IMR-90 (cell line): ENCODE data around the gene PYROXD2. TPM values are rescaled to one million over a fixed set of nuclear protein-coding genes. Genes with fewer than 3 reads are reported as not detected.

Source experiments
- ATAC-seq: fragments of 200-7000 bp; cut with Tn5 transposase; 2 replicates; pipeline ENCODE4 v1.9.1; 2020; ENCODE audit warnings: low read depth, mild to moderate bottlenecking, moderate library complexity
- BruUV-seq: library from RNA; stranded (reverse); fragments of 400-500 nt; replicated peaks from 2 replicates; lab custom pipeline; 2021; lab: Mats Ljungman, UMichigan
- CTCF ChIA-PET: fragments of 300-600 bp; formaldehyde crosslinking; extraction: SDS; loops from one replicate; lab custom pipeline; 2021; ENCODE audit warnings: antibody characterized with exemption; lab: Yijun Ruan, JAX
- POLR2A ChIA-PET: fragments of 300-600 bp; sonication (Branson Sonifier 250); formaldehyde crosslinking; loops from one replicate; lab custom pipeline; 2022; ENCODE audit warnings: antibody characterized with exemption; ENCODE audit not compliant: unreplicated experiment; lab: Charles Lee
- DNase-seq: peaks from one replicate; pipeline ENCODE4 v3.0.0; 2013
- H2AFZ ChIP-seq: replicated peaks from 2 replicates; pipeline ENCODE3; 2013; ENCODE audit warnings: low read length, mild to moderate bottlenecking; ENCODE audit not compliant: poor library complexity
- H2AK5ac ChIP-seq: 2 replicates; pipeline ENCODE4 v1.6.1; 2013; ENCODE audit warnings: low read depth, low read length, inconsistent platforms
- H2AK9ac ChIP-seq: replicated peaks from 2 replicates; pipeline ENCODE3; 2013; ENCODE audit warnings: mild to moderate bottlenecking, low read depth, low read length, moderate library complexity; ENCODE audit not compliant: poor library complexity
- H2BK120ac ChIP-seq: 2 replicates; pipeline ENCODE4 v1.6.1; 2013; ENCODE audit warnings: low read depth, low read length, inconsistent platforms
- H2BK15ac ChIP-seq: 3 replicates; pipeline ENCODE4 v1.6.1; 2013; ENCODE audit warnings: low read depth, low read length, inconsistent platforms
- H2BK20ac ChIP-seq: 2 replicates; pipeline ENCODE4 v1.6.1; 2013; ENCODE audit warnings: low read depth, mild to moderate bottlenecking, inconsistent platforms, low read length, moderate library complexity
- H2BK5ac ChIP-seq: 2 replicates; pipeline ENCODE4 v1.6.1; 2013; ENCODE audit warnings: mild to moderate bottlenecking, low read depth, low read length, inconsistent platforms; ENCODE audit not compliant: poor library complexity, severe bottlenecking
- H3K14ac ChIP-seq: replicated peaks from 2 replicates; pipeline ENCODE4 v1.6.1; 2013; ENCODE audit warnings: low read depth, low read length, inconsistent platforms
- H3K18ac ChIP-seq: 2 replicates; pipeline ENCODE4 v1.6.1; 2013; ENCODE audit warnings: low read depth, low read length, control low read depth
- H3K23ac ChIP-seq: 2 replicates; pipeline ENCODE4 v1.6.1; 2013; ENCODE audit warnings: low read depth, low read length, inconsistent platforms
- H3K27ac ChIP-seq: 2 replicates; pipeline ENCODE4 v1.5.1; 2013; ENCODE audit warnings: mild to moderate bottlenecking, control low read depth, low read length; ENCODE audit not compliant: insufficient read depth
- H3K27me3 ChIP-seq: 2 replicates; pipeline ENCODE4 v1.6.1; 2013; ENCODE audit warnings: low read length; ENCODE audit not compliant: control insufficient read depth, insufficient read depth
- H3K36me3 ChIP-seq: 2 replicates; pipeline ENCODE4 v1.6.1; 2013; ENCODE audit warnings: low read length, mixed read lengths; ENCODE audit not compliant: control insufficient read depth, insufficient read depth
- H3K4ac ChIP-seq: 2 replicates; pipeline ENCODE4 v1.6.1; 2013; ENCODE audit warnings: low read depth, low read length, inconsistent platforms
- H3K4me1 ChIP-seq: 2 replicates; pipeline ENCODE4 v1.6.1; 2013; ENCODE audit warnings: low read length, mixed read lengths; ENCODE audit not compliant: control insufficient read depth, insufficient read depth
- H3K4me2 ChIP-seq: 2 replicates; pipeline ENCODE4 v1.6.1; 2013; ENCODE audit warnings: low read depth, mild to moderate bottlenecking, control low read depth, low read length, moderate library complexity
- H3K4me3 ChIP-seq: 2 replicates; pipeline ENCODE4 v1.5.1; 2013; ENCODE audit warnings: low read depth, mild to moderate bottlenecking, control low read depth, low read length, moderate library complexity; ENCODE audit not compliant: insufficient read depth
- H3K56ac ChIP-seq: 2 replicates; pipeline ENCODE4 v1.6.1; 2013; ENCODE audit warnings: low read length, inconsistent platforms; ENCODE audit not compliant: insufficient read depth; ENCODE audit errors: extremely low read depth
- H3K79me1 ChIP-seq, 2 experiments: 2 replicates each; pipeline ENCODE4 v1.6.1; 2013; ENCODE audit warnings: low read length in 2 of 2, inconsistent platforms in 1 of 2, low read depth in 1 of 2
- H3K9ac ChIP-seq: 2 replicates; pipeline ENCODE4 v1.6.1; 2013; ENCODE audit warnings: low read depth, low read length, control low read depth
- H3K9me1 ChIP-seq: 2 replicates; pipeline ENCODE4 v1.6.1; 2013; ENCODE audit warnings: low read length, inconsistent platforms; ENCODE audit not compliant: insufficient read depth
- H3K9me3 ChIP-seq: 2 replicates; pipeline ENCODE4 v1.6.1; 2013; ENCODE audit warnings: low read length; ENCODE audit not compliant: control insufficient read depth, insufficient read depth
- H4K20me1 ChIP-seq: 2 replicates; pipeline ENCODE4 v1.6.1; 2013; ENCODE audit warnings: low read length, inconsistent platforms; ENCODE audit not compliant: insufficient read depth
- H4K5ac ChIP-seq: 2 replicates; pipeline ENCODE4 v1.6.1; 2013; ENCODE audit warnings: mild to moderate bottlenecking, low read depth, low read length, control low read depth
- H4K8ac ChIP-seq, 2 experiments: 2 replicates each; pipeline ENCODE4 v1.6.1; 2013; ENCODE audit warnings: low read depth in 2 of 2, low read length in 2 of 2, control low read depth in 1 of 2, inconsistent platforms in 1 of 2
- H4K91ac ChIP-seq: 2 replicates; pipeline ENCODE4 v1.6.1; 2013; ENCODE audit warnings: low read depth, low read length, inconsistent platforms; ENCODE audit not compliant: insufficient read depth
- BHLHE40 ChIP-seq: fragments of 150-350 bp; IDR thresholded peaks from 2 replicates; pipeline ENCODE4 v1.6.1; 2016; ENCODE audit warnings: mild to moderate bottlenecking, low read depth, low read length
- CEBPB ChIP-seq: IDR thresholded peaks from 2 replicates; pipeline ENCODE4 v1.6.1; 2012; ENCODE audit warnings: low read depth, low read length, improper control_type of control experiment
- FOS ChIP-seq: fragments of 150-350 bp; IDR thresholded peaks from 2 replicates; pipeline ENCODE4 v1.6.1; 2016; ENCODE audit warnings: low read depth, low read length
- RAD21 ChIP-seq: IDR thresholded peaks from 2 replicates; pipeline ENCODE4 v1.6.1; 2012; ENCODE audit warnings: low read length, improper control_type of control experiment
- RCOR1 ChIP-seq: IDR thresholded peaks from 2 replicates; pipeline ENCODE4 v1.6.1; 2012; ENCODE audit warnings: mild to moderate bottlenecking, low read length, improper control_type of control experiment; ENCODE audit not compliant: insufficient replicate concordance
- RFX5 ChIP-seq: IDR thresholded peaks from 2 replicates; pipeline ENCODE4 v1.8.0; 2012; ENCODE audit warnings: low read depth, mild to moderate bottlenecking, low read length, moderate library complexity
- SMC3 ChIP-seq: fragments of 150-350 bp; IDR thresholded peaks from 2 replicates; pipeline ENCODE4 v1.6.1; 2016; ENCODE audit warnings: low read depth, mild to moderate bottlenecking, antibody characterized with exemption, low read length, moderate library complexity
- USF2 ChIP-seq: fragments of 150-350 bp; IDR thresholded peaks from 2 replicates; pipeline ENCODE4 v1.6.1; 2017; ENCODE audit warnings: mild to moderate bottlenecking, antibody characterized with exemption, low read length, low read depth
- WGBS, 2 experiments: methylation state at CpG; one replicate each; pipeline versions ENCODE4 v1.1.5 to v1.1.7; 2013; ENCODE audit warnings: missing lambda C conversion rate in 2 of 2; ENCODE audit not compliant: insufficient read length in 1 of 2; ENCODE audit errors: extremely low coverage in 2 of 2; 5-methylcytosine and 5-hydroxymethylcytosine counted together
- dilution Hi-C: fragments of 300-500 bp; cut with HindIII; formaldehyde crosslinking; loops from one replicate; pipeline ENCODE4 v1.14.3; 2018; ENCODE audit warnings: low sequenced_read_pairs; ENCODE audit not compliant: unreplicated experiment
- in situ Hi-C: fragments of 300-500 bp; cut with MboI; formaldehyde crosslinking; loops from 3 replicates; pipeline ENCODE4 v1.14.3; 2019; ENCODE audit warnings: low sequenced_read_pairs, inconsistent platforms, mixed read lengths
- intact Hi-C: fragments of 100-400 bp; cut with micrococcal nuclease; formaldehyde crosslinking; loops from 2 replicates; pipeline ENCODE4 v1.10.0; 2022
- polyA plus RNA-seq, 3 experiments: library from polyadenylated mRNA; depleted of rRNA; stranded (reverse); fragments of >200 nt; gene quantifications; 2 replicates each; pipeline ENCODE4 v1.2.3, GENCODE V29; 2012; ENCODE audit warnings: low replicate concordance in 1 of 3
- total RNA-seq: library from RNA; depleted of rRNA; stranded (reverse); fragments of >200 nt; gene quantifications from 2 replicates; pipeline ENCODE4 v1.2.3, GENCODE V29; 2012

Gene PYROXD2
- total and polyA plus RNA-seq, 2 of the 4 experiments (the other 2 are of a cell fraction): 6.5 to 16.3 TPM

DNA sequence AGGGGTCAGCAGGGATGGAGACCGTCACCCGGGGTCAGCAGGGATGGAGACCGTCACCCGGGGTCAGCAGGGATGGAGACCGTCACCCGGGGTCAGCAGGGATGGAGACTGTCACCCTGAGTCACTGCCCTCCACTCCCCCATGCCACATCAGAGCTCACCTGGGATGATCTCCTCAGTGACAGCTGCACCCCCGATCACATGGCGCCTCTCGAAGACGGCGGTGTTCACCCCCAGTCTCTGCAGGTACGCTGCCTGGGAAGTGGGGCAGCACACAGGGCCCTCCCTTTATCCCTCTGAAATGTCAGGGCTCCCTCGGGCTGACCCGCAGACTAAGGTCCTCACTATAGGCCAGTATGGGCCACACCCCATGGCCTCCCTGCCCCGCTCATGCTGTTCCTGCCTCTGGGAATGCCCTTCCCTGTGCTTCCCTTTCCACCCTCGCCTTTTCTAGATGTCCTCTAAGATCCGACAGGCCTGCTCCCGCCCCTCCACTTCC is 7.2 kb downstream of the PYROXD2 start:
- peaks cover 39% of the 10 kb centered on the region for H3K9me1 ChIP-seq
- intact Hi-C loops: no loop called here
- H4K20me1 ChIP-seq: peaks cover 8% of the 10 kb centered on the region; the same call in 1 of the 2 replicates
- H3K36me3 ChIP-seq: peaks cover 5% of the 10 kb centered on the region; the same call in 1 of the 2 replicates
- H3K9ac ChIP-seq: no peak overlapping the region
- ChIA-PET POLR2A (no interaction called here), CTCF (no interaction called here)
- no peak overlapping the region for H3K23ac ChIP-seq
- H3K4me2 ChIP-seq: no peak overlapping the region
- WGBS, 2 experiments: 88% methylated on average over 9 of the region's 18 CpGs; no CpG with 5 or more reads in 1 of the 2 experiments
- no peaks in the 10 kb centered on the region for H3K9me3 ChIP-seq
- no peak overlapping the region for H2BK5ac ChIP-seq
- dilution Hi-C loops: no loop called here
- H2BK120ac ChIP-seq: no peak overlapping the region
- peaks cover 4 to 44% of the 10 kb centered on the region in 2 experiments; a peak in 2 of 4 replicates for H3K79me1 ChIP-seq
- H4K5ac ChIP-seq: no peak overlapping the region
- no peak for ATAC-seq
- no peak overlapping the region for H3K4ac ChIP-seq
- TF ChIP-seq RCOR1: no peak
- no peak for TF ChIP-seq RAD21
- TF ChIP-seq USF2: no peak
- TF ChIP-seq SMC3: no peak
- TF ChIP-seq RFX5: no peak
- TF ChIP-seq BHLHE40: no peak
- TF ChIP-seq CEBPB: no peak
- no peak for TF ChIP-seq FOS
- H4K91ac ChIP-seq: no peak overlapping the region
- no peak overlapping the region for H3K27ac ChIP-seq
- no peak overlapping the region for H3K4me3 ChIP-seq
- no peak overlapping the region for H3K18ac ChIP-seq
- no peak overlapping the region for H2BK15ac ChIP-seq
- H3K4me1 ChIP-seq: peaks cover 39% of the 10 kb centered on the region
- no peak overlapping the region for H2AK5ac ChIP-seq
- BruUV-seq: no TSS peak
- H3K56ac ChIP-seq: no peak overlapping the region
- no peak overlapping the region for H3K14ac ChIP-seq
- in situ Hi-C loops: no loop called here
- no peak overlapping the region for H2AK9ac ChIP-seq
- no peaks in the 10 kb centered on the region for H3K27me3 ChIP-seq
- H2AFZ ChIP-seq: no peak overlapping the region
- H4K8ac ChIP-seq: no peak overlapping the region
- no peak overlapping the region for H2BK20ac ChIP-seq
- DNase-seq: no peak
